ENCODE results near the gene GDE1. TPM values are rescaled to one million over a fixed set of nuclear protein-coding genes. Genes with fewer than 3 reads are reported as not detected.

The GDE1 gene
- total and polyA plus RNA-seq, 2 of the 4 experiments (the other 2 are of a cell fraction): 50.1 to 62.4 TPM

GRCh38 chr16:19555186-19555937 lies 33.5 kb upstream of the GDE1 start, which contains the start of gene VPS35L:
Gene VPS35L (plus strand): TSS chr16:19555703. CDS start chr16:19555730, 27 bp downstream.
- Histone ChIP-seq H3K27me3 (ENCODE audit: control insufficient read depth, insufficient read depth, low read length) (no peaks in the 10 kb centered on the region), H2AK5ac (ENCODE audit: low read depth, low read length) (peak within 1 kb of the TSS; percentile 84), H3K9me1 (ENCODE audit: insufficient read depth, low read length) (peaks cover 5% of the 10 kb centered on the region), H3K14ac (replicated peaks; ENCODE audit: low read depth, low read length) (peak within 1 kb of the TSS; percentile 94), H3K79me1 (ENCODE audit: low read depth in 1 of 2, low read length in 2 of 2) (peaks cover 11 to 28% of the 10 kb centered on the region in 2 experiments), H2BK15ac (ENCODE audit: low read depth, low read length) (no peak within 1 kb of the TSS), H2AK9ac (replicated peaks; ENCODE audit: low read depth, low read length, poor library complexity) (peak within 1 kb of the TSS; percentile 95), H3K9me3 (ENCODE audit: control insufficient read depth, insufficient read depth, low read length) (no peaks in the 10 kb centered on the region), H3K4me3 (ENCODE audit: insufficient read depth, low read depth, low read length) (peak within 1 kb of the TSS; percentile 87), H3K4ac (ENCODE audit: low read depth, low read length) (peak within 1 kb of the TSS; percentile 86), H4K5ac (ENCODE audit: low read depth, low read length) (peak within 1 kb of the TSS; percentile 96), H3K36me3 (ENCODE audit: control insufficient read depth, insufficient read depth, low read length) (no peaks in the 10 kb centered on the region), H3K9ac (ENCODE audit: low read depth, low read length) (peak within 1 kb of the TSS; percentile 91), H3K56ac (ENCODE audit: extremely low read depth, insufficient read depth, low read length) (peak within 1 kb of the TSS; percentile 81), H4K91ac (ENCODE audit: insufficient read depth, low read depth, low read length) (peak within 1 kb of the TSS; percentile 88), H3K27ac (ENCODE audit: insufficient read depth, low read length) (peak within 1 kb of the TSS; percentile 87), H4K20me1 (ENCODE audit: insufficient read depth, low read length) (no peaks in the 10 kb centered on the region), H3K18ac (ENCODE audit: low read depth, low read length) (peak within 1 kb of the TSS; percentile 83), H2BK20ac (ENCODE audit: low read depth, low read length) (peak within 1 kb of the TSS; percentile 8), H3K23ac (ENCODE audit: low read depth, low read length) (peak within 1 kb of the TSS; percentile 91), H3K4me2 (ENCODE audit: low read depth, low read length) (peak within 1 kb of the TSS; percentile 94), H4K8ac (ENCODE audit: low read depth in 2 of 2, low read length in 2 of 2) (peak within 1 kb of the TSS; percentile 78 to 96), H2BK5ac (ENCODE audit: low read depth, low read length, poor library complexity, severe bottlenecking) (peak within 1 kb of the TSS; percentile 49), H2AFZ (replicated peaks; ENCODE audit: low read length, poor library complexity) (peak within 1 kb of the TSS; percentile 98), H2BK120ac (ENCODE audit: low read depth, low read length) (peak within 1 kb of the TSS; percentile 66), H3K4me1 (ENCODE audit: control insufficient read depth, insufficient read depth, low read length) (peaks cover 4% of the 10 kb centered on the region)
- WGBS, 2 experiments (ENCODE audit: extremely low coverage in 2 of 2, insufficient read length in 1 of 2): 4% methylated on average over 17 of the region's 53 CpGs; no CpG with 5 or more reads in 1 of the 2 experiments
- POLR2A ChIA-PET (ENCODE audit: unreplicated experiment): interaction anchor here (0.6 to 0.7 kb wide), 3 partner anchors 15 to 432 kb away, joined by 3 to 5 read pairs (median 5); no protein-coding TSS in a partner anchor
- no TSS peak for BruUV-seq (replicated peaks)
- CTCF ChIA-PET: interaction anchor here (0.6 to 1.8 kb wide), 6 partner anchors 10 to 45 kb away, joined by 3 to 12 read pairs (median 4); no protein-coding TSS in a partner anchor
- TF ChIP-seq RCOR1 (IDR thresholded peaks at IDR 0.05; ENCODE audit: insufficient replicate concordance, low read length): no peak
- TF ChIP-seq CHD1 (IDR thresholded peaks at IDR 0.05; ENCODE audit: low read depth, low read length): no peak
- TF ChIP-seq BHLHE40 (IDR thresholded peaks at IDR 0.05; ENCODE audit: low read depth, low read length): peak; percentile 22
- peak; percentile 68 for TF ChIP-seq CTCF (conservative IDR thresholded peaks at IDR 0.05; ENCODE audit: low read depth, low read length)
- TF ChIP-seq POLR2A (IDR thresholded peaks at IDR 0.05; ENCODE audit: low read depth, low read length): peak; percentile 92
- TF ChIP-seq FOS (IDR thresholded peaks at IDR 0.05; ENCODE audit: low read depth, low read length): peak; percentile 93
- TF ChIP-seq, protein P1, sequence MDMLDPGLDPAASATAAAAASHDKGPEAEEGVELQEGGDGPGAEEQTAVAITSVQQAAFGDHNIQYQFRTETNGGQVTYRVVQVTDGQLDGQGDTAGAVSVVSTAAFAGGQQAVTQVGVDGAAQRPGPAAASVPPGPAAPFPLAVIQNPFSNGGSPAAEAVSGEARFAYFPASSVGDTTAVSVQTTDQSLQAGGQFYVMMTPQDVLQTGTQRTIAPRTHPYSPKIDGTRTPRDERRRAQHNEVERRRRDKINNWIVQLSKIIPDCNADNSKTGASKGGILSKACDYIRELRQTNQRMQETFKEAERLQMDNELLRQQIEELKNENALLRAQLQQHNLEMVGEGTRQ (IDR thresholded peaks at IDR 0.05; ENCODE audit: low read depth, low read length): peak; percentile 92
- TF ChIP-seq, protein P2, sequence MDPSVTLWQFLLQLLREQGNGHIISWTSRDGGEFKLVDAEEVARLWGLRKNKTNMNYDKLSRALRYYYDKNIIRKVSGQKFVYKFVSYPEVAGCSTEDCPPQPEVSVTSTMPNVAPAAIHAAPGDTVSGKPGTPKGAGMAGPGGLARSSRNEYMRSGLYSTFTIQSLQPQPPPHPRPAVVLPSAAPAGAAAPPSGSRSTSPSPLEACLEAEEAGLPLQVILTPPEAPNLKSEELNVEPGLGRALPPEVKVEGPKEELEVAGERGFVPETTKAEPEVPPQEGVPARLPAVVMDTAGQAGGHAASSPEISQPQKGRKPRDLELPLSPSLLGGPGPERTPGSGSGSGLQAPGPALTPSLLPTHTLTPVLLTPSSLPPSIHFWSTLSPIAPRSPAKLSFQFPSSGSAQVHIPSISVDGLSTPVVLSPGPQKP (IDR thresholded peaks at IDR 0.05; ENCODE audit: borderline replicate concordance, low read depth, low read length): 0 out of 2 replicates have a peak, but pooled peaks have one; percentile 10
- TF ChIP-seq MAZ (IDR thresholded peaks at IDR 0.05; ENCODE audit: borderline replicate concordance, low read depth, low read length): peak; percentile 76
- TF ChIP-seq RAD21 (IDR thresholded peaks at IDR 0.05; ENCODE audit: low read length): peak; percentile 21; the same call in 1 of the 2 replicates
- no peak for TF ChIP-seq CEBPB (IDR thresholded peaks at IDR 0.05; ENCODE audit: low read depth, low read length)
- TF ChIP-seq MXI1 (IDR thresholded peaks at IDR 0.05; ENCODE audit: borderline replicate concordance, low read depth, low read length): peak; percentile 92
- DNase-seq (peak; percentile 99), ATAC-seq (ENCODE audit: low read depth) (peak; percentile 99)
- dilution Hi-C loops (cut with HindIII; ENCODE audit: low sequenced_read_pairs, unreplicated experiment) (no loop called here), in situ Hi-C loops (cut with MboI; ENCODE audit: low sequenced_read_pairs) (no loop called here), intact Hi-C loops (cut with micrococcal nuclease) (loop anchor here (1.0 to 5.0 kb wide), 4 partner anchors 33 to 832 kb away; partner anchors contain the start of genes CCP110 and GDE1)

Data from IMR-90 (cell line).